ENCODE measurements around the gene ARF1.

Gene ARF1

GRCh38 chr1:228122921-228123441 is 40.5 kb downstream of the ARF1 start:
- no peak for DNase-seq (ENCODE audit: low spot score)

- DNase-seq (ENCODE audit: low spot score), result no peak
These were observed 41.0 kb downstream of the ARF1 start for GRCh38 chr1:228123505-228123904.

GRCh38 chr1:228125185-228125584 is 42.7 kb downstream of the ARF1 start:
- no peak for DNase-seq (ENCODE audit: low spot score)

GRCh38 chr1:228131766-228132165 is 49.3 kb downstream of the ARF1 start:
- DNase-seq (ENCODE audit: low spot score), result no peak

GRCh38 chr1:228134591-228134990 is 52.1 kb downstream of the ARF1 start:
- no peak for DNase-seq (ENCODE audit: low spot score)

GRCh38 chr1:228136901-228137300 is 54.4 kb downstream of the ARF1 start:
- DNase-seq (ENCODE audit: low spot score), result no peak

GRCh38 chr1:228139406-228139930 is 57.0 kb downstream of the ARF1 start:
- DNase-seq (ENCODE audit: low spot score), result no peak

GRCh38 chr1:228139931-228140723 is 57.6 kb downstream of the ARF1 start, which contains the start of gene GUK1:
TSS of gene GUK1 (plus strand) at chr1:228140279. CDS start at chr1:228140303, 24 bp downstream.
- DNase-seq (ENCODE audit: low spot score), result peak; percentile 98

GRCh38 chr1:228140724-228141225 is 58.3 kb downstream of the ARF1 start:
- DNase-seq (ENCODE audit: low spot score), result peak; percentile 8

GRCh38 chr1:228141226-228142044 is 58.9 kb downstream of the ARF1 start:
- DNase-seq (ENCODE audit: low spot score), result peak; percentile 59

- DNase-seq (ENCODE audit: low spot score), result no peak
These were observed 59.7 kb downstream of the ARF1 start for GRCh38 chr1:228142155-228142691.

- no peak for DNase-seq (ENCODE audit: low spot score)
These were observed 60.2 kb downstream of the ARF1 start for GRCh38 chr1:228142701-228143136.

GRCh38 chr1:228143480-228144192 is 61.1 kb downstream of the ARF1 start:
- DNase-seq (ENCODE audit: low spot score), result no peak

GRCh38 chr1:228144193-228144992 is 61.9 kb downstream of the ARF1 start:
- DNase-seq (ENCODE audit: low spot score), result no peak

- no peak for DNase-seq (ENCODE audit: low spot score)
These were observed 62.5 kb downstream of the ARF1 start for GRCh38 chr1:228144993-228145343.

GRCh38 chr1:228145463-228146416 is 63.2 kb downstream of the ARF1 start:
- DNase-seq (ENCODE audit: low spot score), result no peak

- peak; percentile 2 for DNase-seq (ENCODE audit: low spot score)
These were observed 64.1 kb downstream of the ARF1 start for GRCh38 chr1:228146417-228147150.

- peak; percentile 7 for DNase-seq (ENCODE audit: low spot score)
These were observed 64.7 kb downstream of the ARF1 start for GRCh38 chr1:228147151-228147693.

Measured in AG08396 (cell line).